Measurements from ENCODE around the gene DIPK1B.
"Not testable (repeated sequence)": the region's sequence is repeated elsewhere in the genome, so short reads cannot be mapped to it uniquely, and the experiment has no call there.

The DIPK1B gene

GRCh38 chr9:136753371-136754058 is 41.1 kb downstream of the DIPK1B start:
- no peak for DNase-seq (ENCODE audit: low spot score)

- no peak for DNase-seq (ENCODE audit: low spot score)
Observed at GRCh38 chr9:136754059-136754572, 41.7 kb downstream of the DIPK1B start.

- no peak for DNase-seq (ENCODE audit: low spot score)
Observed at GRCh38 chr9:136754626-136755301, 42.4 kb downstream of the DIPK1B start.

GRCh38 chr9:136755302-136756133 is 43.1 kb downstream of the DIPK1B start:
- not testable (repeated sequence) for DNase-seq (ENCODE audit: low spot score)

- no peak for DNase-seq (ENCODE audit: low spot score)
Observed at GRCh38 chr9:136756134-136756438, 43.7 kb downstream of the DIPK1B start.

- no peak for DNase-seq (ENCODE audit: low spot score)
Observed at GRCh38 chr9:136756836-136757235, 44.5 kb downstream of the DIPK1B start.

GRCh38 chr9:136757328-136757727 is 45.0 kb downstream of the DIPK1B start:
- no peak for DNase-seq (ENCODE audit: low spot score)

GRCh38 chr9:136757751-136758140 is 45.4 kb downstream of the DIPK1B start:
- DNase-seq (ENCODE audit: low spot score) = no peak

GRCh38 chr9:136759001-136759400 is 46.6 kb downstream of the DIPK1B start:
- DNase-seq (ENCODE audit: low spot score) = no peak

GRCh38 chr9:136759436-136760325 is 47.3 kb downstream of the DIPK1B start:
- no peak for DNase-seq (ENCODE audit: low spot score)

GRCh38 chr9:136760424-136760823 is 48.1 kb downstream of the DIPK1B start:
- DNase-seq (ENCODE audit: low spot score) = no peak

GRCh38 chr9:136760834-136761544 is 48.6 kb downstream of the DIPK1B start:
- peak; percentile 48 for DNase-seq (ENCODE audit: low spot score)

GRCh38 chr9:136761545-136761981 is 49.2 kb downstream of the DIPK1B start:
- no peak for DNase-seq (ENCODE audit: low spot score)

- DNase-seq (ENCODE audit: low spot score) = no peak
Observed at GRCh38 chr9:136762221-136762691, 49.9 kb downstream of the DIPK1B start.

- no peak for DNase-seq (ENCODE audit: low spot score)
Observed at GRCh38 chr9:136762915-136763648, 50.7 kb downstream of the DIPK1B start.

GRCh38 chr9:136763649-136764035 is 51.3 kb downstream of the DIPK1B start:
- no peak for DNase-seq (ENCODE audit: low spot score)

GRCh38 chr9:136764301-136764891 is 52.0 kb downstream of the DIPK1B start, which contains the start of gene LCN15:
Gene LCN15 (minus strand): TSS chr9:136764518. CDS start chr9:136764488, 30 bp downstream.
- no peak for DNase-seq (ENCODE audit: low spot score)

- no peak for DNase-seq (ENCODE audit: low spot score)
Observed at GRCh38 chr9:136765041-136765440, 52.7 kb downstream of the DIPK1B start.

GRCh38 chr9:136765745-136766409 is 53.5 kb downstream of the DIPK1B start:
- DNase-seq (ENCODE audit: low spot score) = not testable (repeated sequence)
